ENCODE results near the gene HPS3.
"Not testable (repeated sequence)": the region's sequence is repeated elsewhere in the genome, so short reads cannot be mapped to it uniquely, and the experiment has no call there.

The HPS3 gene

GRCh38 chr3:149196805-149197592 lies 67.6 kb downstream of the HPS3 start:
- not testable (repeated sequence) for H3K4me1 Mint-ChIP-seq (ENCODE audit: low read depth); H3K4me3 Mint-ChIP-seq; H3K36me3 Mint-ChIP-seq (ENCODE audit: low read depth); H3K27ac Mint-ChIP-seq; H3K9me3 Mint-ChIP-seq
- peaks cover 13% of the 10 kb centered on the region for H3K27me3 Mint-ChIP-seq

- H3K36me3 Mint-ChIP-seq (ENCODE audit: low read depth): no peaks in the 10 kb centered on the region
- no peak overlapping the region for H3K4me3 Mint-ChIP-seq
- peaks cover 13% of the 10 kb centered on the region for H3K27me3 Mint-ChIP-seq
- no peak overlapping the region for H3K27ac Mint-ChIP-seq
- peaks cover 3% of the 10 kb centered on the region for H3K4me1 Mint-ChIP-seq (ENCODE audit: low read depth)
- no peaks in the 10 kb centered on the region for H3K9me3 Mint-ChIP-seq
Measured at GRCh38 chr3:149197669-149198068, 68.2 kb downstream of the HPS3 start.

GRCh38 chr3:149198611-149199010 lies 69.2 kb downstream of the HPS3 start:
- Mint-ChIP-seq H3K27ac (no peak overlapping the region), H3K36me3 (ENCODE audit: low read depth) (no peaks in the 10 kb centered on the region), H3K4me1 (ENCODE audit: low read depth) (peaks cover 7% of the 10 kb centered on the region), H3K27me3 (peaks cover 13% of the 10 kb centered on the region), H3K4me3 (no peak overlapping the region), H3K9me3 (no peaks in the 10 kb centered on the region)

- H3K4me3 Mint-ChIP-seq: no peak overlapping the region
- peaks cover 19% of the 10 kb centered on the region for H3K27me3 Mint-ChIP-seq
- H3K4me1 Mint-ChIP-seq (ENCODE audit: low read depth): peaks cover 15% of the 10 kb centered on the region
- H3K9me3 Mint-ChIP-seq: no peaks in the 10 kb centered on the region
- no peaks in the 10 kb centered on the region for H3K36me3 Mint-ChIP-seq (ENCODE audit: low read depth)
- H3K27ac Mint-ChIP-seq: no peak overlapping the region
Measured at GRCh38 chr3:149199474-149199873, 70.0 kb downstream of the HPS3 start.

- Mint-ChIP-seq H3K27me3 (peaks cover 20% of the 10 kb centered on the region), H3K27ac (peak overlapping the region; percentile 65), H3K4me1 (ENCODE audit: low read depth) (peaks cover 17% of the 10 kb centered on the region), H3K4me3 (no peak overlapping the region), H3K9me3 (no peaks in the 10 kb centered on the region), H3K36me3 (ENCODE audit: low read depth) (no peaks in the 10 kb centered on the region)
Measured at GRCh38 chr3:149203758-149204157, 74.3 kb downstream of the HPS3 start.

- Mint-ChIP-seq H3K4me1 (ENCODE audit: low read depth) (peaks cover 17% of the 10 kb centered on the region), H3K27ac (peak overlapping the region; percentile 1), H3K36me3 (ENCODE audit: low read depth) (no peaks in the 10 kb centered on the region), H3K27me3 (peaks cover 20% of the 10 kb centered on the region), H3K9me3 (no peaks in the 10 kb centered on the region), H3K4me3 (no peak overlapping the region)
Measured at GRCh38 chr3:149204390-149204991, 75.1 kb downstream of the HPS3 start.

GRCh38 chr3:149207475-149207874 lies 78.0 kb downstream of the HPS3 start:
- H3K27me3 Mint-ChIP-seq: peaks cover 20% of the 10 kb centered on the region
- H3K36me3 Mint-ChIP-seq (ENCODE audit: low read depth): no peaks in the 10 kb centered on the region
- H3K4me3 Mint-ChIP-seq: no peak overlapping the region

GRCh38 chr3:149209431-149209830 lies 80.0 kb downstream of the HPS3 start:
- H3K4me3 Mint-ChIP-seq: no peak overlapping the region
- no peak overlapping the region for H3K27ac Mint-ChIP-seq
- no peaks in the 10 kb centered on the region for H3K9me3 Mint-ChIP-seq
- peaks cover 2% of the 10 kb centered on the region for H3K4me1 Mint-ChIP-seq (ENCODE audit: low read depth)
- H3K27me3 Mint-ChIP-seq: peaks cover 12% of the 10 kb centered on the region
- H3K36me3 Mint-ChIP-seq (ENCODE audit: low read depth): no peaks in the 10 kb centered on the region

More at GRCh38 chr3:149207475-149207874, 78.0 kb downstream of the HPS3 start:
- Mint-ChIP-seq H3K9me3 (no peaks in the 10 kb centered on the region), H3K4me1 (ENCODE audit: low read depth) (peaks cover 14% of the 10 kb centered on the region), H3K27ac (no peak overlapping the region)

- Mint-ChIP-seq H3K4me3 (no peak overlapping the region), H3K4me1 (ENCODE audit: low read depth) (no peaks in the 10 kb centered on the region), H3K27ac (no peak overlapping the region), H3K27me3 (no peaks in the 10 kb centered on the region), H3K36me3 (ENCODE audit: low read depth) (no peaks in the 10 kb centered on the region), H3K9me3 (no peaks in the 10 kb centered on the region)
Measured at GRCh38 chr3:149212386-149212785, 82.9 kb downstream of the HPS3 start.

- H3K9me3 Mint-ChIP-seq: no peaks in the 10 kb centered on the region
- H3K4me1 Mint-ChIP-seq (ENCODE audit: low read depth): no peaks in the 10 kb centered on the region
- H3K36me3 Mint-ChIP-seq (ENCODE audit: low read depth): no peaks in the 10 kb centered on the region
- no peaks in the 10 kb centered on the region for H3K27me3 Mint-ChIP-seq
- no peak overlapping the region for H3K27ac Mint-ChIP-seq
- H3K4me3 Mint-ChIP-seq: no peak overlapping the region
Measured at GRCh38 chr3:149214702-149215101, 85.3 kb downstream of the HPS3 start.

- H3K27ac Mint-ChIP-seq: no peak overlapping the region
- no peaks in the 10 kb centered on the region for H3K4me1 Mint-ChIP-seq (ENCODE audit: low read depth)
- no peaks in the 10 kb centered on the region for H3K9me3 Mint-ChIP-seq
- no peak overlapping the region for H3K4me3 Mint-ChIP-seq
- no peaks in the 10 kb centered on the region for H3K36me3 Mint-ChIP-seq (ENCODE audit: low read depth)
- H3K27me3 Mint-ChIP-seq: no peaks in the 10 kb centered on the region
Measured at GRCh38 chr3:149215515-149215914, 86.1 kb downstream of the HPS3 start.

GRCh38 chr3:149216193-149216869 lies 86.9 kb downstream of the HPS3 start:
- Mint-ChIP-seq H3K36me3 (ENCODE audit: low read depth) (no peaks in the 10 kb centered on the region), H3K27ac (no peak overlapping the region), H3K27me3 (no peaks in the 10 kb centered on the region), H3K4me1 (ENCODE audit: low read depth) (no peaks in the 10 kb centered on the region), H3K9me3 (no peaks in the 10 kb centered on the region), H3K4me3 (no peak overlapping the region)

- Mint-ChIP-seq H3K9me3 (no peaks in the 10 kb centered on the region), H3K27ac (no peak overlapping the region)
Measured at GRCh38 chr3:149217347-149217746, 87.9 kb downstream of the HPS3 start.

GRCh38 chr3:149219380-149220121 lies 90.1 kb downstream of the HPS3 start:
- not testable (repeated sequence) for H3K36me3 Mint-ChIP-seq (ENCODE audit: low read depth); H3K4me3 Mint-ChIP-seq; H3K27ac Mint-ChIP-seq; H3K4me1 Mint-ChIP-seq (ENCODE audit: low read depth); H3K9me3 Mint-ChIP-seq; H3K27me3 Mint-ChIP-seq

More at GRCh38 chr3:149217347-149217746, 87.9 kb downstream of the HPS3 start:
- no peaks in the 10 kb centered on the region for H3K36me3 Mint-ChIP-seq (ENCODE audit: low read depth)
- H3K27me3 Mint-ChIP-seq: no peaks in the 10 kb centered on the region
- no peak overlapping the region for H3K4me3 Mint-ChIP-seq
- no peaks in the 10 kb centered on the region for H3K4me1 Mint-ChIP-seq (ENCODE audit: low read depth)

Measured in stimulated activated naive CD8-positive, alpha-beta T cell treated with anti-CD3 and anti-CD28 coated beads, Interleukin-15, Interleukin-2, amounts not matched to agents 100 ng/mL and 50 ng/mL, for 24 hours (primary cell).